Retina (tissue), 1 donor: ENCODE results near the gene FHOD1.

Experiments
- DNase-seq: peaks from one replicate; pipeline ENCODE4 v3.0.0-alpha.2; 2016

Gene FHOD1

DNA sequence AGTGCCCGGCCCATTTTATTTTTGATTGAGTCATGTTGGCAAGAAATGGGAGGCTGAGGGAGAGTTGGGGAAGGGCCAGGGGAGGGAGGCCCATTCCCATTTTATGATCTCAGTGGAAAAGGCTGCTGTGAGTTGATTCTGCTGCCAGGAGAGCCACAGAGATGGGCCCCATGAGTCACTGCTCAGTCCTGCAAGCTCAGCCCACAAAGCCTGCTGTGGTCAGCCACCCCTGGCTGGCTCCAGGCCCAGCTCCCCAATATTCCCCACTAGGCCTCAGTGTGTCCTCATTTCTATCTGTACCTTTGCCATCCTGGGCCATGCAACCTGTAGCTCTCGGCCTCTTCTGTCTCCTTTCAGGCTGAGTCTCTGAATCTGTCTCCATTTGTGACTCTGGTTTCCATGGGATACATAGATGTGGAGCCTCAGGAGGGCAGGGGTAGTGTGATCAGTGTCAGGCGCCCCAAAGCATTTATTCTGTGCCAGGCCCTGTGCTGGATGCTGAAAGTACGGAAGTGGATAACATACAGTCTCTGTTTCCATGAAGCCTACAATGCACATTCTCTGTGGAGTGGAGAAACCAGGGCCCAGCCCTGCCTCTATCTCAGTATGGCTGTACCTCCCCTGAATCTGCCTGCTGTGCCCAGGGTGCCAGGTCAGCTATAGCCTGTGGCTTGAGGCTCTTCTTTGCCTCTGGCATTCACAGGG is 30.2 kb upstream of the FHOD1 start:
- DNase-seq, result no peak

GRCh38 chr16:67275321-67275720 is 28.0 kb upstream of the FHOD1 start:
- DNase-seq, result no peak

DNA sequence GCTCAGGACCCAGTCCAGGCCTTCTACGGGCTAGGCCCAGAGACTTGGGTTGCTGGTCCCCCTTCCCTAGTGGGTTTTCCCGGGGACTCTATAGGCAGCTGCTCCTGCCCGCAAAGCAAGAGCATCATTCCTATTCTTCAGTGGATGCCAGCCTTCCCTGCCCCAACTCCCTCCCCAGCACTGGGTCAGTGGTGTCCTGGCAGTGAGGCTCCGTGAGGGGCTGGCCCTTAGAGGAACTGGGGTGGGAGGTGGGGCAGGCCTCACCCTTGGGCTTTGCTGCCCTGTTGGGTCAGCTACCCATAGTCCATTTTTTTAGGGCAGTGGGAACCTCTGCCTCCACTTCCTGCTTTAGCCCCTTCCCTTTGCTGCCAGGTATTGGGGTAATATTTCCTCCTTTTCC is 24.2 kb upstream of the FHOD1 start:
- no peak for DNase-seq

DNA sequence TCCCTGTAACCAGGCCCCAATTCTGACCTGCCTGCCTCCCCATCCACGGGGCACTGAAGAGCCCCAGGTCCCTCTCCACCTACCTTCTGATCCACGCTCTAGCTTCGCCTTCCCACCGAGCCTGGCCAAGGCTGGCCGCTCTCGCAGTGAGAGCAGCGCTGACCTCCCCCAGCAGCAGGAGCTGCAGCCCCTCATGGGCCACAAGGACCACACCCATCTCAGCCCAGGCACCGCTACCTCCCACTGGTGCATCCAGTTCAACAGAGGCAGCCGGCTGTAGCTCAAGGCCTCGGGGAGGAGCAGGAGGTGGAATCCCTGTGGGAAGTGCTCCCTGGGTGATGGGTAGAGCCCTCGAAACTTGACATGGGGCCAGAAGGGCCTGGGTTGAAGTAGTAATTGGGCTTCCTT is 23.7 kb upstream of the FHOD1 start:
- DNase-seq, result no peak

DNA sequence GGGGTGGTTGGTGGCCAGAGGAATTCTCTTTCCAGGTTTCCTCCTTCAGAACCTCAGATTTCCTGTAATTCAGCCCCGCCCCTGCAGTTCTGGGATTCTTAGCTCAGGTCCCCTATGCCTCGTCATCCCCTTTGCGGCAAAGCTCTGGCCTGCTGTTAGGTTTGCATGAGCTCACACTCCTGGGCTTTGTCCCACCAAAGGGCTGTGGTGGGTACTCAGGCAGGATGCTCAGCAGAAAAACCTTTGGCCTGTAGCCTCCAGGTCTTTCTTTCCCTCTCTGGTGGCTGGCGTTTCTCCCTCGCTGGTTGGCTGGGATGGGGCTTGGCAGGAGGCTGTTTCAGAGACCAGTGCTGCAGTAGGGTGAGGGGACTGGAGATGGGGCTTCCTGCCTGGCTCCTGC is 22.5 kb upstream of the FHOD1 start:
- DNase-seq, result no peak

DNA sequence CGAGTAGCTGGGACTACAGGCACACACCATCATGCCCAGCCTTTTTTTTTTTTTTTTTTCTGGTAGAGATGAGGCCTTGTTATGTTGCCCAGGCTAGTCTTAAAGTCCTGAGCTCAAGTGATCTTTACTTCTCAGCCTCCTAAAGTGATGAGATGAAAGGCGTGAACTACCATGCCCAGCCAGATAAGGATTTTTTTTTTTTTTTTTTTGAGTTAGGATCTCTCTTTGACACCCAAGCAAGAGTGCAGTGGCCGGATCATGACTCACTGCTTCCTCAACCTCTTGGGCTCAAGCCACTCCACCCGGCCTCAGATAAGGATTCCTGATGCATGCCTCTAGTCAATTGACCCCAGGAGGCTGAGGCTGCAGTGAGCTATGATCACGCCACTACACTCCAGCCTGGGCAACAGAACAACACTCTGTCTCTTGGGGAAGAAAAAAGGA is 20.9 kb upstream of the FHOD1 start:
- DNase-seq, result no peak

- DNase-seq, result no peak
These were observed 18.6 kb upstream of the FHOD1 start for GRCh38 chr16:67265834-67266233.

DNA sequence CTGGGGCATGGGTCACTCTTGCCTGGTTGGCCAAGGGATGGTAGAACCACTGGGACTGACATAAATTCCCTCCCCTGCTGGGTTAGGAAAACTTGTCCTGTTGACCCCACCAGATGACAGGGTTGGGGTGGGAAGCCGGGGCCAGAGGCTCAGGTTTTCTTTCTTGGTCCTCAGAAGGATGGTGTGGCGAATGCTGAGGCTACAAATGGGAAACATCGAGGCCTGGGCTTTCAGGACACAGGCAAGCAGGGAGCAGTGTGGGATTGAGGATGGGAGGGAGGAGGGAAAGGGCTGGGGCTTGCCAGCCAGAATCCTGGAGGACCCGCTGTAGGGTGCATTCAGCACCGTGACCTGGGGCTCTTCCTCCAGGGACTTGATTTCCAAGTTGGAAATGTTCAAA is 17.6 kb upstream of the FHOD1 start:
- DNase-seq, result no peak

DNA sequence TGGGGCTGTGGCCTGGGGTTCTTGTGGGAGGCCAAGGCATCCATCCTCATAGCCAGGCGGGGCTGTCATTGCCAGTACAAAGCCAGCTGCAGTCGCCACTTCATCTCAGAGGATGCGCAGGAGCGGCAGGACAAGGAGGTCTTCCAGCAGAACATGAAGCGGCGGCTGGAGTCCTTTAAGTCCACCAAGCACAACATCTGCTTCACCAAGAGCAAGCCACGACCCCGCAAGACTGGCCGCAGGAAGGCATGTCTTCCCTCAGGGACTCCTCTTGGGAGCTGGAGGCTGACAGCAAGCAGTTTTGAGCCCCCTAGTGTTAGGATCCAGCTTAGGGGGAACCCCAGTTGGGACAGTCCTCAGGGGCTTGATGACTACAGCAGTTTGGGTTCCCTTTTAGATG is 17.0 kb upstream of the FHOD1 start:
- no peak for DNase-seq

GRCh38 chr16:67263201-67263600 is 15.9 kb upstream of the FHOD1 start:
- DNase-seq, result no peak

GRCh38 chr16:67260426-67261063 is 13.3 kb upstream of the FHOD1 start:
- DNase-seq, result no peak

DNA sequence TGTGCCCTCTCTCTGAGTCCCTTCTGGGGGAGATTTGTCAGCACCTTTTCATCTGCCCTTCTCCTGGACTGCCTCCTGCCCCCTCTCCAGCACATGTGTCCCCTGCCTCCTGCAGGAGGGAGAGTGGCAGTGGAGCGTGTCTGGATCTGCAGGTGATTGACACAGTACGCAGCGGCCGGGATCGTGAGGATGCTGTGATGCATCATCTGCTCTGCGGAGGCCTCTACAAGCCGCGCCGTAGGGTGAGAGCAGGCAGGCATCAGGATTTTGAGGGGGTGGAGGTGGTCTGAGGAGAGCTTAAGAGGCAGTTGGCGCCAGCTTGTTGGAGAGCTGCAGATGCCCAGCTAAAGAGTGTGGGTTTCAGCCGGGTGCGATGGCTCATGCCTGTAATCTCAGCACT is 12.4 kb upstream of the FHOD1 start:
- DNase-seq, result no peak

DNA sequence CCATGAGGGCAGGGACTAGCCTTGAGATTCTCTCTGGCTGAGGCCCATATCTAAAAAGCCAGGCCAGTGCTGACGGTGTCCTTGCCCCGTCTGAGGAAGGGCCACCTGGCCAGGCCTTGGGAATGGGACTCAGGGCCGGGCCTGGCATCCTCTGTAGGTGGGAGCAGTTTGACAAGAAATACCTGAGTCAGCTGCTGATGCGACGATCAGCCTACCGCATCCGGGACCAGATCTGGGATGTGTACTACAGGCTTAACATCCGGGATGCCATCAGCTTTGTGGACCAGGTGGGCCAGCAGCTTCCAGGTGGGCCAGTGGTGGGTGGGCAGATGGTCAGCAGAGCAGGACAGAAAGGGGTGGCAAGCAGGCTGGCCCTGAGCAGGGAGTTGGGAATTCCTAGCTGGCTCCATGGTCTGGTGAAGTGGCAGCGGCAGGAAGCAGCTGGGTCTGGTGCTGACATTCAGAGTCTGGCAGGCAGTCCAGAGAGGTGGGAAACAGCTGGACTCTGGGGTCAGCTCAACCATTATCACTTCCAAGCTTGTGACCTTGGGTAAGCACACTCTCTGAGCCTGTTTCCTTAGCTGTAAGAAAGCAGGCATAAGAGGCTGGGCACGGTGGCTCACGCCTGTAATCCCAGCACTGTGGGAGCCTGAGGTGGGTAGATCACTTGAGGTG is 11.0 kb upstream of the FHOD1 start:
- DNase-seq, result no peak

DNA sequence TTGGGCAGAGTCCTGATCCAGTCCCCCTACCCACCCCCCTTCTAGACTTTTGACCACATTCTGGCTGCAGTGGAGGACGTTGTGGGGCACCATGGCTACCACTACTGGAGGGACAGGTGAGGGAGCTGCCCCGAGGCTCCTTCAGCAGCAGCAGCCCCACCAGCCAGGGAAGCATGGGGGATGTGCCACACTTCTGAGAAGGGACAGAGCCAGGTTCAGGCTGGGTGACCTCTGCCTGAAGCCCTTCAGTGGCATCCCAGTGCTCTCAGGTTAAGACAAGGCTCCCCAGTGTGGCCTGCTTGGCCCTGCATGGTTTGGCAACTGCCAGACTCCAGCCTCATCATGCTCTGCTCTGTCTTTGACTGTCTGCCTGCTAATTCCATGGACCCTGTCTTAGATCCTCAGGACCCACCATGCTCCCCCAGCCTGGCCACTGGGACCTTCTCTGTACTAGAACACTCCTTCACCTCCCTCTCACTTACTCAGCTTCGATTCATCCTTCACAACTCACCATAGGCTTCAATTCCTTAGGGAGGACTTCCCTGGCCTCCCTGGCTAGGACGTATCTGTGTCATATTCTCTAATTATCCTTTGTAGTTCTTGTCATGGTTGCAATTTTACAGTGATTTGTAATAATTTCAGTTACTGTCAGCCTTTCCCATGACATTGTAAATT is 10.3 kb upstream of the FHOD1 start:
- no peak for DNase-seq

DNA sequence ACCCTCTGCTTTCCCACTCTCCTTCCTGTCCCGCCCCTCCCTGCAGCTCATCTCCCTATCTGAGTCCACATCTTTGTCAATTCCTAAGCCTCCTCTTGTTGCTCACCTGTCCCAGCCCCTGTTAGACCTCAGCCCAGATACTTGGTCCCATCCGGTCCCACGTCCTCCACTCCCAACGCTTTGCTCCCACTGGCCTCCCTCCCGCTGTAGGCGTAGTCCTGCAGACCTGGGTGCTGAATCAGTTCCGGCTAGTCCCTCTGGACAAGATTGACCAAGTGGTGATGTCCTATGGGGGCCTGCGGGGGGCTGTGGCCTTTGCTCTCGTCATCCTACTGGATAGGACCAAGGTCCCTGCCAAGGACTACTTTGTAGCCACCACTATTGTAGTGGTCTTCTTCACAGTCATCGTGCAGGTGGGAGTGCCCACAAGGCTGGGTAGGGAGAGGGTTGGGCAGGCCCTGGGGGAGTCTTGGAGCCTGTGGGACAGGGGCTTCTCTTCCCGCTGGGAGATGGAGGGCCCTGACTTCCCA is 9.5 kb upstream of the FHOD1 start:
- DNase-seq, result no peak

GRCh38 chr16:67255553-67256221 is 8.4 kb upstream of the FHOD1 start:
- DNase-seq, result no peak

DNA sequence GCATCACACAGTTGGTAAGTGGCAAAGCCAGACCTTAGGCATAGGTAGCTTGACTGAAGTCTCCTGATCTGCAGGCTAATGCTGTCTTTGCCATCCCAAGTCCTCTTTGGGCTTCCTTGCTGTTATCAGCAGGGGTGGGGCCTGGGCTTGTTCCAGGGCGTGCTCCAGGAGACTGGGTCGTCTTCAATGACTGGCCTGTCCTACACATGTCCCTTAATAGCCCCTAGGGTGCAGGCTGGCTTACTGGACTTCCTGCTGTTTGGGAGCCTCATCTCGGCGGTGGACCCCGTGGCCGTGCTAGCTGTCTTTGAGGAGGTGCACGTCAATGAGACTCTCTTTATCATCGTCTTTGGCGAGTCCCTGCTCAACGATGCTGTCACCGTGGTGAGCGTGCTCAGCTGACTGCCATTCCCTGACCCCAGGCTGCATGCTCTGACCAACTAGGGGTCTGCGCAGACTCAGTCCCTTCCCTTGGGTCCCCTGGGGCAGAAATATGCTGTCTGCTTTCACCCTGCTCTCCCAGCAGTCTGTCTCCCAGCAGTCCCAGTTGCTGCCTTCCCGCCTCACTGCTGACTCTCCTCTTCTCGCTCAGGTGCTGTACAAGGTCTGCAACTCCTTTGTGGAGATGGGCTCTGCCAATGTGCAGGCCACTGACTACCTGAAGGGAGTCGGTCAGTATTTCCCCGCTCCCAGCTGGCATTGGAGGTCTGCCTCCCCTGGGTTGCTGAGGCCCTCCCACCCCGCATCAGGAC is 7.7 kb upstream of the FHOD1 start:
- peak; percentile 20 for DNase-seq

GRCh38 chr16:67252609-67253497 is 5.6 kb upstream of the FHOD1 start:
- no peak for DNase-seq

DNA sequence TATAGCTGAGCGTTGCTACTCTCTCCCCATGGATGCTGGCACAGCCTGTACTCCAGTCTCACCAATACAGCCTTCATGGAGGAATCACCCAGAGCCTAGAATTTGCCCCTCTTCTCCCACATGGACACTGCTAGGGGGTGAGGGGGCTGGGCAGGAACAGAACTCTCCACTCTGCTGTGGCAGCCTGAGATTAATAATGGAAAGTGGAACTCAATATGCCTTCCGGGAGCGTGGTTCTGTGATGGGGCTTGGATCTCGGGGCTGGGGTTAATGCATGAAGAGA is 2.7 kb upstream of the FHOD1 start:
- no peak for DNase-seq

GRCh38 chr16:67249178-67250044 is 2.1 kb upstream of the FHOD1 start:
- peak; percentile 25 for DNase-seq
